H9 (cell line): ENCODE data around the gene EIF3B. TPM values are rescaled to one million over a fixed set of nuclear protein-coding genes. Genes with fewer than 3 reads are reported as not detected.
"Not testable (repeated sequence)": the region's sequence is repeated elsewhere in the genome, so short reads cannot be mapped to it uniquely, and the experiment has no call there.

Source experiments
- DNase-seq: peaks from one replicate; pipeline ENCODE4 v3.0.0-alpha.2; 2017
- H2AFZ ChIP-seq: one replicate; pipeline ENCODE4 v1.6.1; 2013; ENCODE audit warnings: mild to moderate bottlenecking, low read length, control low read depth, moderate library complexity
- H2AK5ac ChIP-seq: 2 replicates; pipeline ENCODE4 v1.6.1; 2013; ENCODE audit warnings: low read length, control low read depth, mixed read lengths; ENCODE audit not compliant: insufficient read length
- H2BK120ac ChIP-seq: one replicate; pipeline ENCODE4 v1.6.1; 2013; ENCODE audit warnings: low read depth, mild to moderate bottlenecking, low read length, control low read depth, inconsistent platforms; ENCODE audit not compliant: poor library complexity, severe bottlenecking
- H2BK12ac ChIP-seq: 2 replicates; pipeline ENCODE4 v1.6.1; 2013; ENCODE audit warnings: low read length, control low read depth, mixed read lengths, low read depth; ENCODE audit not compliant: insufficient read length
- H2BK15ac ChIP-seq: 2 replicates; pipeline ENCODE4 v1.6.1; 2013; ENCODE audit warnings: low read depth, low read length, control low read depth
- H2BK20ac ChIP-seq: one replicate; pipeline ENCODE4 v1.6.1; 2013; ENCODE audit warnings: low read depth, mild to moderate bottlenecking, low read length, control low read depth, inconsistent platforms; ENCODE audit not compliant: poor library complexity, severe bottlenecking
- H2BK5ac ChIP-seq: 2 replicates; pipeline ENCODE4 v1.6.1; 2013; ENCODE audit warnings: low read length, control low read depth, mixed read lengths; ENCODE audit not compliant: insufficient read length
- H3K14ac ChIP-seq: 2 replicates; pipeline ENCODE4 v1.6.1; 2013; ENCODE audit warnings: low read length, control low read depth; ENCODE audit not compliant: insufficient read depth
- H3K18ac ChIP-seq: 2 replicates; pipeline ENCODE4 v1.6.1; 2013; ENCODE audit warnings: low read depth, mild to moderate bottlenecking, mixed read lengths, low read length, control low read depth; ENCODE audit not compliant: insufficient read length
- H3K23ac ChIP-seq: 2 replicates; pipeline ENCODE4 v1.6.1; 2013; ENCODE audit warnings: low read length, control low read depth, mixed read lengths, low read depth; ENCODE audit not compliant: insufficient read length
- H3K23me2 ChIP-seq: 2 replicates; pipeline ENCODE4 v1.6.1; 2013; ENCODE audit warnings: low read depth, mild to moderate bottlenecking, mixed read lengths, low read length, control low read depth; ENCODE audit not compliant: insufficient read length, poor library complexity, severe bottlenecking
- H3K27ac ChIP-seq: 2 replicates; pipeline ENCODE4 v1.5.1; 2013; ENCODE audit warnings: low read length, control low read depth, mixed read lengths, low read depth; ENCODE audit not compliant: insufficient read length
- H3K27me3 ChIP-seq: 2 replicates; pipeline ENCODE4 v1.6.1; 2013; ENCODE audit warnings: low read length, control low read depth, inconsistent platforms; ENCODE audit not compliant: insufficient read depth
- H3K4ac ChIP-seq: 2 replicates; pipeline ENCODE4 v1.6.1; 2013; ENCODE audit warnings: low read depth, mild to moderate bottlenecking, control low read depth, inconsistent platforms, low read length, moderate library complexity
- H3K4me1 ChIP-seq: 2 replicates; pipeline ENCODE4 v1.6.1; 2013; ENCODE audit warnings: low read length, control low read depth, inconsistent platforms; ENCODE audit not compliant: insufficient read depth
- H3K4me2 ChIP-seq: 2 replicates; pipeline ENCODE4 v1.6.1; 2013; ENCODE audit warnings: low read length, control low read depth, mixed read lengths; ENCODE audit not compliant: insufficient read length, insufficient read depth
- H3K56ac ChIP-seq: 2 replicates; pipeline ENCODE4 v1.6.1; 2013; ENCODE audit warnings: low read depth, mild to moderate bottlenecking, mixed read lengths, low read length, control low read depth; ENCODE audit not compliant: insufficient read length
- H3K79me1 ChIP-seq: 2 replicates; pipeline ENCODE4 v1.6.1; 2013; ENCODE audit warnings: low read depth, mild to moderate bottlenecking, moderate library complexity, low read length, control low read depth, inconsistent platforms; ENCODE audit not compliant: insufficient read depth, poor library complexity, severe bottlenecking
- H3K79me2 ChIP-seq: 2 replicates; pipeline ENCODE4 v1.6.1; 2013; ENCODE audit warnings: low read length, control low read depth, inconsistent platforms; ENCODE audit not compliant: insufficient read depth
- H3K9ac ChIP-seq: 2 replicates; pipeline ENCODE4 v1.6.1; 2013; ENCODE audit warnings: low read length, control low read depth, mixed read lengths; ENCODE audit not compliant: insufficient read length; ENCODE audit errors: extremely low read depth
- H3K9me3 ChIP-seq: one replicate; pipeline ENCODE4 v1.6.1; 2013; ENCODE audit warnings: low read depth, low read length, inconsistent platforms; ENCODE audit not compliant: control insufficient read depth
- H3T11ph ChIP-seq: one replicate; pipeline ENCODE4 v1.6.1; 2013; ENCODE audit warnings: mild to moderate bottlenecking, low read length, control low read depth, inconsistent platforms
- H4K20me1 ChIP-seq: one replicate; pipeline ENCODE4 v1.6.1; 2013; ENCODE audit not compliant: control insufficient read depth, insufficient read length, insufficient read depth
- H4K5ac ChIP-seq: 2 replicates; pipeline ENCODE4 v1.6.1; 2013; ENCODE audit warnings: low read depth, mild to moderate bottlenecking, mixed read lengths, low read length, control low read depth; ENCODE audit not compliant: insufficient read length
- H4K8ac ChIP-seq: replicated peaks from 2 replicates; pipeline ENCODE4 v1.6.1; 2013; ENCODE audit warnings: low read length, control low read depth, mixed read lengths, low read depth; ENCODE audit not compliant: insufficient read length
- H4K91ac ChIP-seq: 2 replicates; pipeline ENCODE4 v1.6.1; 2013; ENCODE audit warnings: low read depth, mild to moderate bottlenecking, moderate library complexity, mixed read lengths, low read length, control low read depth; ENCODE audit not compliant: insufficient read length
- H3K27ac Mint-ChIP-seq, 3 experiments: 2 replicates in 2 of 3; 3 replicates in 1 of 3; pipeline ENCODE4 v1.8.0; 2020 to 2021; ENCODE audit warnings: mixed read lengths in 3 of 3, mild to moderate bottlenecking in 1 of 3, moderate library complexity in 1 of 3
- H3K27me3 Mint-ChIP-seq: 2 replicates; pipeline ENCODE4 v1.8.0; 2021; ENCODE audit warnings: low read depth, mild to moderate bottlenecking, moderate library complexity, mixed read lengths
- H3K36me3 Mint-ChIP-seq, 3 experiments: 2 replicates in 2 of 3; 3 replicates in 1 of 3; pipeline ENCODE4 v1.8.0; 2020 to 2021; ENCODE audit warnings: low read depth in 3 of 3, mixed read lengths in 3 of 3; ENCODE audit not compliant: insufficient read depth in 1 of 3
- H3K4me1 Mint-ChIP-seq, 2 experiments: 2 replicates each; pipeline ENCODE4 v1.8.0; 2020; ENCODE audit warnings: mixed read lengths in 2 of 2
- H3K4me3 Mint-ChIP-seq, 2 experiments: 2 replicates in 1 of 2; 3 replicates in 1 of 2; pipeline ENCODE4 v1.8.0; 2020 to 2021; ENCODE audit warnings: mild to moderate bottlenecking in 2 of 2, mixed read lengths in 2 of 2, moderate library complexity in 1 of 2
- H3K9me3 Mint-ChIP-seq, 2 experiments: 2 replicates in 1 of 2; 3 replicates in 1 of 2; pipeline ENCODE4 v1.8.0; 2020; ENCODE audit warnings: mild to moderate bottlenecking in 2 of 2, mixed read lengths in 2 of 2, moderate library complexity in 1 of 2
- CTCF ChIP-seq: fragments of 200-600 bp; sonication (generic); conservative IDR thresholded peaks from 3 replicates; pipeline ENCODE4 v1.8.0; 2021; ENCODE audit warnings: antibody characterized with exemption, mild to moderate bottlenecking
- WGBS: extraction: QIAGEN DNeasy Blood & Tissue Kit; methylation state at CpG from one replicate; pipeline ENCODE4 v1.1.7; 2013; ENCODE audit warnings: missing lambda C conversion rate, low lambda C conversion rate, mixed read lengths; ENCODE audit not compliant: insufficient read length; ENCODE audit errors: extremely low coverage; 5-methylcytosine and 5-hydroxymethylcytosine counted together
- total RNA-seq: library from RNA; stranded (reverse); gene quantifications from 2 replicates; pipeline ENCODE4 v1.2.1, GENCODE V29; 2021

EIF3B gene
- total RNA-seq, 1 experiment from 2014 or later: 337 TPM

GRCh38 chr7:2314209-2314955 is 40.2 kb upstream of the EIF3B start, which contains the start of gene SNX8:
SNX8 (minus strand) TSS chr7:2314441; CDS start chr7:2314421, 20 bp downstream.
- DNase-seq: peak; percentile 95
- Mint-ChIP-seq H3K36me3 (peaks cover 0 to 9% (median 0%) of the 10 kb centered on the region in 3 experiments; a peak in 3 of 7 replicates), H3K4me3 (peak within 1 kb of the TSS in 1 of 2 experiments; percentile 95; a peak in 4 of 5 replicates), H3K27ac (no peak within 1 kb of the TSS; a peak in 4 of 7 replicates), H3K27me3 (no peaks in the 10 kb centered on the region; the same call in 1 of the 2 replicates), H3K4me1 (peaks cover 13 to 15% of the 10 kb centered on the region in 2 experiments), H3K9me3 (no peaks in the 10 kb centered on the region; a peak in 1 of 5 replicates)
- 0 out of 3 replicates have a peak, but pooled peaks have one; percentile 10 for TF ChIP-seq CTCF
- Histone ChIP-seq H3T11ph (no peak within 1 kb of the TSS), H2BK15ac (no peak within 1 kb of the TSS), H4K8ac (no peak within 1 kb of the TSS), H2AFZ (no peak within 1 kb of the TSS), H3K9me3 (no peaks in the 10 kb centered on the region), H3K27ac (no peak within 1 kb of the TSS), H3K79me2 (no peaks in the 10 kb centered on the region; the same call in 1 of the 2 replicates), H4K20me1 (no peaks in the 10 kb centered on the region), H3K18ac (peak within 1 kb of the TSS; percentile 64), H2AK5ac (no peak within 1 kb of the TSS), H3K9ac (peak within 1 kb of the TSS; percentile 36), H2BK20ac (no peak within 1 kb of the TSS), H3K4ac (no peak within 1 kb of the TSS), H3K79me1 (no peaks in the 10 kb centered on the region), H2BK12ac (no peak within 1 kb of the TSS), H3K23me2 (no peaks in the 10 kb centered on the region), H3K56ac (no peak within 1 kb of the TSS), H3K4me1 (peaks cover 3% of the 10 kb centered on the region; the same call in 1 of the 2 replicates), H3K14ac (no peak within 1 kb of the TSS; the same call in 1 of the 2 replicates), H3K27me3 (no peaks in the 10 kb centered on the region), H3K23ac (no peak within 1 kb of the TSS), H2BK5ac (no peak within 1 kb of the TSS), H4K91ac (no peak within 1 kb of the TSS), H4K5ac (no peak within 1 kb of the TSS), H3K4me2 (peak within 1 kb of the TSS; percentile 69), H2BK120ac (no peak within 1 kb of the TSS)
- 100% methylated on average over 1 of the region's 78 CpGs for WGBS

- not testable (repeated sequence) for H3K4ac ChIP-seq, H3K36me3 Mint-ChIP-seq, H2BK5ac ChIP-seq, H3K18ac ChIP-seq, H3K27me3 ChIP-seq, H3K27ac Mint-ChIP-seq, H3K9me3 Mint-ChIP-seq, H3K9ac ChIP-seq, H3K23me2 ChIP-seq, H3K27ac ChIP-seq, H3K56ac ChIP-seq, H3K14ac ChIP-seq, H2AFZ ChIP-seq, H3K27me3 Mint-ChIP-seq, H4K20me1 ChIP-seq, H3K4me1 ChIP-seq, H3K9me3 ChIP-seq, H2BK15ac ChIP-seq, DNase-seq, H4K5ac ChIP-seq, H3K79me2 ChIP-seq, H4K91ac ChIP-seq, H2BK12ac ChIP-seq, H3K79me1 ChIP-seq, H2BK20ac ChIP-seq, H2AK5ac ChIP-seq, H3K4me1 Mint-ChIP-seq, H2BK120ac ChIP-seq, H3T11ph ChIP-seq, H4K8ac ChIP-seq, H3K4me3 Mint-ChIP-seq, H3K23ac ChIP-seq
- 100% methylated on average over 1 of the region's 3 CpGs for WGBS
- H3K4me2 ChIP-seq: peak overlapping the region; percentile 28
These were observed 39.6 kb upstream of the EIF3B start for GRCh38 chr7:2314956-2315530.
